Suprapubic skin (tissue), 4 donors: ENCODE data around the gene CCDC77. TPM values are rescaled to one million over a fixed set of nuclear protein-coding genes. Genes with fewer than 3 reads are reported as not detected.

Experiments
- DNase-seq, 2 donors: peaks; one replicate each; pipeline ENCODE4 v3.0.0-alpha.2; 2019; ENCODE audit warnings: low spot score in 2 of 2
- H3K27ac ChIP-seq: fragments of 200-600 bp; sonication (generic); one replicate; pipeline ENCODE4 v1.5.1; 2019
- H3K27me3 ChIP-seq: fragments of 200-600 bp; sonication (generic); one replicate; pipeline ENCODE4 v1.5.1; 2019
- H3K36me3 ChIP-seq: fragments of 200-600 bp; sonication (generic); one replicate; pipeline ENCODE4 v1.5.1; 2019
- H3K4me1 ChIP-seq: fragments of 200-600 bp; sonication (generic); one replicate; pipeline ENCODE4 v1.5.1; 2019
- H3K4me3 ChIP-seq: fragments of 200-600 bp; sonication (generic); one replicate; pipeline ENCODE4 v1.5.1; 2019; ENCODE audit warnings: mild to moderate bottlenecking
- H3K9me3 ChIP-seq: fragments of 200-600 bp; sonication (generic); one replicate; pipeline ENCODE4 v1.5.1; 2019
- CTCF ChIP-seq, 2 donors: fragments of 200-600 bp in 1 of 2; fragments of 450-650 bp in 1 of 2; sonication (generic) in 1 of 2; IDR thresholded peaks; one replicate each; pipeline ENCODE4 v1.5.1; 2016 to 2019; ENCODE audit warnings: antibody characterized with exemption in 2 of 2, mild to moderate bottlenecking in 1 of 2, moderate library complexity in 1 of 2
- EP300 ChIP-seq: sonication (generic); formaldehyde crosslinking; IDR thresholded peaks from one replicate; pipeline ENCODE4 v1.6.1; 2017; ENCODE audit warnings: antibody characterized with exemption
- POLR2A ChIP-seq, 2 donors: fragments of 450-650 bp; IDR thresholded peaks; one replicate each; pipeline ENCODE4 v1.6.1; 2017; ENCODE audit warnings: antibody characterized with exemption in 2 of 2, mild to moderate bottlenecking in 2 of 2, moderate library complexity in 2 of 2
- POLR2AphosphoS5 ChIP-seq, 3 donors: sonication (generic); formaldehyde crosslinking; IDR thresholded peaks; one replicate each; pipeline ENCODE4 v1.6.1; 2017; ENCODE audit warnings: antibody characterized with exemption in 3 of 3
- WGBS: methylation state at CpG from one replicate; pipeline ENCODE4 v1.1.5; 2018; 5-methylcytosine and 5-hydroxymethylcytosine counted together
- total RNA-seq, 4 donors: library from RNA; depleted of rRNA; stranded (reverse); fragments of >200 nt; gene quantifications; one replicate each; pipeline ENCODE4 v1.1.0, GENCODE V29; 2016

CCDC77 gene
- total RNA-seq, 4 donors from 2014 or later = 5.1 to 9.7 (median 6.8) TPM

GRCh38 chr12:461425-461824 is 60.0 kb downstream of the CCDC77 start:
- DNase-seq = no peak
- H3K36me3 ChIP-seq = no peaks in the 10 kb centered on the region
- WGBS = 62% methylated on average over 13 of the region's 13 CpGs
- no peak overlapping the region for H3K27ac ChIP-seq
- H3K27me3 ChIP-seq = peaks cover 8% of the 10 kb centered on the region
- peak overlapping the region; percentile 70 for H3K4me3 ChIP-seq
- H3K9me3 ChIP-seq = no peaks in the 10 kb centered on the region
- TF ChIP-seq CTCF (IDR thresholded peaks at IDR 0.05) = no peak
- no peak for TF ChIP-seq EP300
- no peak for TF ChIP-seq POLR2AphosphoS5 (IDR thresholded peaks at IDR 0.05)
- TF ChIP-seq POLR2A (IDR thresholded peaks at IDR 0.05) = no peak
- peaks cover 28% of the 10 kb centered on the region for H3K4me1 ChIP-seq

- peaks cover 8% of the 10 kb centered on the region for H3K27me3 ChIP-seq
- no peaks in the 10 kb centered on the region for H3K9me3 ChIP-seq
- peaks cover 28% of the 10 kb centered on the region for H3K4me1 ChIP-seq
- no peak overlapping the region for H3K4me3 ChIP-seq
- H3K27ac ChIP-seq = no peak overlapping the region
- no peaks in the 10 kb centered on the region for H3K36me3 ChIP-seq
- TF ChIP-seq POLR2AphosphoS5 (IDR thresholded peaks at IDR 0.05) = no peak
- TF ChIP-seq CTCF (IDR thresholded peaks at IDR 0.05) = no peak
- TF ChIP-seq EP300 = no peak
- no peak for TF ChIP-seq POLR2A (IDR thresholded peaks at IDR 0.05)
- WGBS = 80% methylated on average over 6 of the region's 6 CpGs
- no peak for DNase-seq
Observed at GRCh38 chr12:462936-463705, 61.7 kb downstream of the CCDC77 start.

GRCh38 chr12:464484-465267 is 63.2 kb downstream of the CCDC77 start:
- H3K4me1 ChIP-seq = peaks cover 21% of the 10 kb centered on the region
- TF ChIP-seq POLR2AphosphoS5 (IDR thresholded peaks at IDR 0.05) = no peak
- no peak for TF ChIP-seq CTCF (IDR thresholded peaks at IDR 0.05)
- TF ChIP-seq POLR2A (IDR thresholded peaks at IDR 0.05) = no peak
- TF ChIP-seq EP300 = no peak
- no peaks in the 10 kb centered on the region for H3K9me3 ChIP-seq
- WGBS = 49% methylated on average over 16 of the region's 16 CpGs
- no peaks in the 10 kb centered on the region for H3K36me3 ChIP-seq
- DNase-seq = no peak
- H3K27me3 ChIP-seq = peaks cover 8% of the 10 kb centered on the region
- H3K27ac ChIP-seq = no peak overlapping the region
- H3K4me3 ChIP-seq = no peak overlapping the region

GRCh38 chr12:466039-466438 is 64.6 kb downstream of the CCDC77 start:
- no peak overlapping the region for H3K4me3 ChIP-seq
- no peak overlapping the region for H3K27ac ChIP-seq
- no peaks in the 10 kb centered on the region for H3K9me3 ChIP-seq
- peaks cover 12% of the 10 kb centered on the region for H3K4me1 ChIP-seq
- TF ChIP-seq POLR2A (IDR thresholded peaks at IDR 0.05) = no peak
- TF ChIP-seq CTCF (IDR thresholded peaks at IDR 0.05) = no peak
- TF ChIP-seq EP300 = no peak
- no peak for TF ChIP-seq POLR2AphosphoS5 (IDR thresholded peaks at IDR 0.05)
- 87% methylated on average over 8 of the region's 8 CpGs for WGBS
- no peak for DNase-seq
- peaks cover under 1% of the 10 kb centered on the region for H3K27me3 ChIP-seq
- H3K36me3 ChIP-seq = no peaks in the 10 kb centered on the region

GRCh38 chr12:466762-467161 is 65.3 kb downstream of the CCDC77 start:
- WGBS = 87% methylated on average over 5 of the region's 5 CpGs
- no peak overlapping the region for H3K27ac ChIP-seq
- TF ChIP-seq POLR2AphosphoS5 (IDR thresholded peaks at IDR 0.05) (no peak), POLR2A (IDR thresholded peaks at IDR 0.05) (no peak), CTCF (IDR thresholded peaks at IDR 0.05) (no peak), EP300 (no peak)

More at GRCh38 chr12:466762-467161, 65.3 kb downstream of the CCDC77 start:
- no peak for DNase-seq
- no peak overlapping the region for H3K4me3 ChIP-seq
- no peaks in the 10 kb centered on the region for H3K9me3 ChIP-seq
- H3K27me3 ChIP-seq = no peaks in the 10 kb centered on the region
- H3K4me1 ChIP-seq = peaks cover 10% of the 10 kb centered on the region
- no peaks in the 10 kb centered on the region for H3K36me3 ChIP-seq
